SU-DHL-6 (cell line): Measurements from ENCODE around the gene IRAK2.

ENCODE experiments used
- H2AFZ ChIP-seq: fragments of 200-600 bp; sonication (generic); 2 replicates; pipeline ENCODE4 v1.6.1; 2014; ENCODE audit warnings: low read depth, mild to moderate bottlenecking, moderate library complexity, mixed read lengths, antibody characterized with exemption, low read length; ENCODE audit not compliant: severe bottlenecking
- H3F3A ChIP-seq: fragments of 200-600 bp; shearing (Covaris generic); 2 replicates; pipeline ENCODE4 v1.6.0; 2016; ENCODE audit warnings: antibody characterized with exemption, mild to moderate bottlenecking; ENCODE audit not compliant: insufficient read depth
- H3K27ac ChIP-seq: fragments of 200-600 bp; sonication (generic); 2 replicates; pipeline ENCODE4 v1.5.1; 2016; ENCODE audit warnings: low read depth, mild to moderate bottlenecking, low read length, moderate library complexity, mixed read lengths
- H3K27me3 ChIP-seq: fragments of 200-600 bp; sonication (generic), shearing (Covaris generic); 2 replicates; pipeline ENCODE4 v1.6.0; 2014; ENCODE audit warnings: mild to moderate bottlenecking, low read length
- H3K36me3 ChIP-seq: fragments of 200-600 bp; sonication (generic); 2 replicates; pipeline ENCODE4 v1.6.1; 2014; ENCODE audit warnings: mild to moderate bottlenecking, low read length, mixed read lengths
- H3K4me2 ChIP-seq: fragments of 300-600, 200-600 bp; shearing (Covaris generic), sonication (generic); 2 replicates; pipeline ENCODE4 v1.6.0; 2014; ENCODE audit warnings: low read length, low read depth, mild to moderate bottlenecking; ENCODE audit not compliant: poor library complexity, severe bottlenecking
- H3K4me3 ChIP-seq: fragments of 200-600 bp; sonication (generic); 2 replicates; pipeline ENCODE4 v1.5.1; 2014; ENCODE audit warnings: antibody characterized with exemption, low read length, mild to moderate bottlenecking, mixed read lengths; ENCODE audit not compliant: insufficient read depth, poor library complexity, severe bottlenecking
- H3K79me2 ChIP-seq: fragments of 200-600 bp; sonication (generic); 2 replicates; pipeline ENCODE4 v1.6.1; 2014; ENCODE audit warnings: mild to moderate bottlenecking, low read length, moderate library complexity; ENCODE audit not compliant: insufficient read depth
- H3K9ac ChIP-seq: fragments of 200-600 bp; sonication (generic); 2 replicates; pipeline ENCODE4 v1.7.0; 2014; ENCODE audit warnings: mild to moderate bottlenecking, low read length
- H3K9me2 ChIP-seq: fragments of 200-600 bp; sonication (generic); replicated peaks from 2 replicates; pipeline ENCODE4 v1.6.1; 2014; ENCODE audit warnings: low read length; ENCODE audit not compliant: insufficient read depth
- H3K9me3 ChIP-seq: fragments of 200-600 bp; sonication (generic); 2 replicates; pipeline ENCODE4 v1.6.1; 2014; ENCODE audit warnings: low read length, mixed read lengths; ENCODE audit not compliant: insufficient read depth
- H4K20me1 ChIP-seq: fragments of 200-600 bp; sonication (generic); 2 replicates; pipeline ENCODE4 v1.6.1; 2014; ENCODE audit warnings: low read depth, mild to moderate bottlenecking, antibody characterized with exemption, low read length, moderate library complexity, mixed read lengths
- EZH2phosphoT487 ChIP-seq: fragments of 200-600 bp; sonication (generic), shearing (Covaris generic); conservative IDR thresholded peaks from 2 replicates; pipeline ENCODE4 v1.6.1; 2018; ENCODE audit warnings: mild to moderate bottlenecking, antibody characterized with exemption, low read length, moderate library complexity, mixed read lengths
- TF ChIP-seq, protein P1 (sequence below): fragments of 200-600 bp; sonication (generic); IDR thresholded peaks from one replicate; pipeline ENCODE4 v1.5.1; 2017; ENCODE audit warnings: antibody characterized with exemption, mild to moderate bottlenecking, low read length, moderate library complexity; ENCODE audit not compliant: insufficient read depth, poor library complexity, severe bottlenecking

IRAK2 gene

GRCh38 chr3:10217359-10217758 lies 52.6 kb downstream of the IRAK2 start:
- Histone ChIP-seq H3K27me3 (no peaks in the 10 kb centered on the region), H3K36me3 (no peaks in the 10 kb centered on the region), H2AFZ (no peak overlapping the region), H3F3A (no peaks in the 10 kb centered on the region), H3K4me2 (no peak overlapping the region), H3K9ac (no peak overlapping the region), H3K9me3 (no peaks in the 10 kb centered on the region), H3K27ac (no peak overlapping the region), H3K4me3 (no peak overlapping the region), H4K20me1 (no peaks in the 10 kb centered on the region), H3K79me2 (no peaks in the 10 kb centered on the region), H3K9me2 (no peaks in the 10 kb centered on the region)
- TF ChIP-seq, protein P1, sequence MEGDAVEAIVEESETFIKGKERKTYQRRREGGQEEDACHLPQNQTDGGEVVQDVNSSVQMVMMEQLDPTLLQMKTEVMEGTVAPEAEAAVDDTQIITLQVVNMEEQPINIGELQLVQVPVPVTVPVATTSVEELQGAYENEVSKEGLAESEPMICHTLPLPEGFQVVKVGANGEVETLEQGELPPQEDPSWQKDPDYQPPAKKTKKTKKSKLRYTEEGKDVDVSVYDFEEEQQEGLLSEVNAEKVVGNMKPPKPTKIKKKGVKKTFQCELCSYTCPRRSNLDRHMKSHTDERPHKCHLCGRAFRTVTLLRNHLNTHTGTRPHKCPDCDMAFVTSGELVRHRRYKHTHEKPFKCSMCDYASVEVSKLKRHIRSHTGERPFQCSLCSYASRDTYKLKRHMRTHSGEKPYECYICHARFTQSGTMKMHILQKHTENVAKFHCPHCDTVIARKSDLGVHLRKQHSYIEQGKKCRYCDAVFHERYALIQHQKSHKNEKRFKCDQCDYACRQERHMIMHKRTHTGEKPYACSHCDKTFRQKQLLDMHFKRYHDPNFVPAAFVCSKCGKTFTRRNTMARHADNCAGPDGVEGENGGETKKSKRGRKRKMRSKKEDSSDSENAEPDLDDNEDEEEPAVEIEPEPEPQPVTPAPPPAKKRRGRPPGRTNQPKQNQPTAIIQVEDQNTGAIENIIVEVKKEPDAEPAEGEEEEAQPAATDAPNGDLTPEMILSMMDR: no peak
- TF ChIP-seq EZH2phosphoT487: no peak

- H3K27ac ChIP-seq: no peak overlapping the region
- H3K4me2 ChIP-seq: no peak overlapping the region
- TF ChIP-seq EZH2phosphoT487: no peak
- TF ChIP-seq, protein P1: no peak
These were observed 55.0 kb downstream of the IRAK2 start for GRCh38 chr3:10219737-10220136.

GRCh38 chr3:10223676-10224639 lies 59.2 kb downstream of the IRAK2 start:
- no peak overlapping the region for H3K4me2 ChIP-seq
- 0 out of 2 replicates have a peak, but pooled peaks cover 7% of the 10 kb centered on the region for H3F3A ChIP-seq
- H3K36me3 ChIP-seq: no peaks in the 10 kb centered on the region
- no peaks in the 10 kb centered on the region for H4K20me1 ChIP-seq
- TF ChIP-seq, protein P1: no peak
- no peak overlapping the region for H3K9ac ChIP-seq
- H3K27me3 ChIP-seq: no peaks in the 10 kb centered on the region
- H3K4me3 ChIP-seq: no peak overlapping the region
- no peak overlapping the region for H3K27ac ChIP-seq
- H3K79me2 ChIP-seq: no peaks in the 10 kb centered on the region
- no peaks in the 10 kb centered on the region for H3K9me3 ChIP-seq
- no peaks in the 10 kb centered on the region for H3K9me2 ChIP-seq
- H2AFZ ChIP-seq: no peak overlapping the region

More at GRCh38 chr3:10219737-10220136, 55.0 kb downstream of the IRAK2 start:
- H3K79me2 ChIP-seq: no peaks in the 10 kb centered on the region
- H3F3A ChIP-seq: no peaks in the 10 kb centered on the region
- no peak overlapping the region for H3K9ac ChIP-seq
- no peaks in the 10 kb centered on the region for H4K20me1 ChIP-seq
- no peaks in the 10 kb centered on the region for H3K9me3 ChIP-seq
- H3K36me3 ChIP-seq: no peaks in the 10 kb centered on the region
- no peaks in the 10 kb centered on the region for H3K27me3 ChIP-seq
- no peak overlapping the region for H3K4me3 ChIP-seq
- no peak overlapping the region for H2AFZ ChIP-seq
- H3K9me2 ChIP-seq: no peaks in the 10 kb centered on the region
